A673 (cell line): ENCODE data around the gene CAST.

Experiments used
- EZH2 ChIP-seq: fragments of 200-600 bp; sonication (generic); IDR thresholded peaks from 2 replicates; pipeline ENCODE4 v1.6.1; 2017; ENCODE audit warnings: borderline replicate concordance, low read depth, mild to moderate bottlenecking, mixed read lengths, antibody characterized with exemption, low read length; ENCODE audit not compliant: poor library complexity, severe bottlenecking
- TF ChIP-seq, protein P1 (sequence below): fragments of 300-800, 200-600 bp; sonication (generic); conservative IDR thresholded peaks from 2 replicates; pipeline ENCODE4 v1.5.1; 2017; ENCODE audit warnings: low read depth, mild to moderate bottlenecking, antibody characterized with exemption, low read length, moderate library complexity, mixed read lengths

DNA sequence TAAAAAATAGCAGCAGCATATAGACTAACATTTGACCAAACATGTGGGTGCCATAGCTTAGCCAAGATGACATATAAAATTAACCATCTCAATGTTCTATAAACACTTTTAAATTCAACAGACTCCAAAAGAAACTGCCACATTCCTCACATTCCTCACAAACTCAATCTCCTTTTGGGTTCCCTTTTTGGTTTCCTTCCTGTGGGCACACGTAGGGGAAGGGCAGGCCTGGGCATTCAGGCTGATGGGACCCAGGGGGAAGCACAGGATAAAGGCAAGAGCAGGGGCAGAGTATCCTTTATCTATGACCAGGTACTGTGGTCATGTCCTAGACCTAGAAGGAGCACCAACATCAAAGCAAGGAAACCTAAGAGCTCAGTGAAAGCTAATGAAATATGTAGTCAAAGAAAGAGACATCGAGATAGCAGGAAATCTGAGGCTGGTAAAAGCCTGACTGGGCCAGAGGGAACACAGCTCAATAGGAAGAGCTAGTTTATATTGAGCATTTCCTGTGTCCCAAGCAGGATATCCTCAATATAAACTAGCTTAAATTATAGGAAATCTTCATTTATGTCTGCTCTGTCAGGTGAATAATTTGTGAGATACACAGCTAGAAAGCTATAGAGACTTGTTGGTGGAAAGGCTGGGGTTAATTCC, 159.2 kb downstream of the CAST start:
- TF ChIP-seq, protein P1, sequence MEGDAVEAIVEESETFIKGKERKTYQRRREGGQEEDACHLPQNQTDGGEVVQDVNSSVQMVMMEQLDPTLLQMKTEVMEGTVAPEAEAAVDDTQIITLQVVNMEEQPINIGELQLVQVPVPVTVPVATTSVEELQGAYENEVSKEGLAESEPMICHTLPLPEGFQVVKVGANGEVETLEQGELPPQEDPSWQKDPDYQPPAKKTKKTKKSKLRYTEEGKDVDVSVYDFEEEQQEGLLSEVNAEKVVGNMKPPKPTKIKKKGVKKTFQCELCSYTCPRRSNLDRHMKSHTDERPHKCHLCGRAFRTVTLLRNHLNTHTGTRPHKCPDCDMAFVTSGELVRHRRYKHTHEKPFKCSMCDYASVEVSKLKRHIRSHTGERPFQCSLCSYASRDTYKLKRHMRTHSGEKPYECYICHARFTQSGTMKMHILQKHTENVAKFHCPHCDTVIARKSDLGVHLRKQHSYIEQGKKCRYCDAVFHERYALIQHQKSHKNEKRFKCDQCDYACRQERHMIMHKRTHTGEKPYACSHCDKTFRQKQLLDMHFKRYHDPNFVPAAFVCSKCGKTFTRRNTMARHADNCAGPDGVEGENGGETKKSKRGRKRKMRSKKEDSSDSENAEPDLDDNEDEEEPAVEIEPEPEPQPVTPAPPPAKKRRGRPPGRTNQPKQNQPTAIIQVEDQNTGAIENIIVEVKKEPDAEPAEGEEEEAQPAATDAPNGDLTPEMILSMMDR, result no peak
- no peak for TF ChIP-seq EZH2
